ENCODE measurements around the gene JAM3. TPM values are rescaled to one million over a fixed set of nuclear protein-coding genes. Genes with fewer than 3 reads are reported as not detected.

The JAM3 gene
- total and polyA plus RNA-seq, 2 donors (not counting 1 experiment from before 2014, with no cell fraction given), result 13.5 to 29.6 TPM

DNA sequence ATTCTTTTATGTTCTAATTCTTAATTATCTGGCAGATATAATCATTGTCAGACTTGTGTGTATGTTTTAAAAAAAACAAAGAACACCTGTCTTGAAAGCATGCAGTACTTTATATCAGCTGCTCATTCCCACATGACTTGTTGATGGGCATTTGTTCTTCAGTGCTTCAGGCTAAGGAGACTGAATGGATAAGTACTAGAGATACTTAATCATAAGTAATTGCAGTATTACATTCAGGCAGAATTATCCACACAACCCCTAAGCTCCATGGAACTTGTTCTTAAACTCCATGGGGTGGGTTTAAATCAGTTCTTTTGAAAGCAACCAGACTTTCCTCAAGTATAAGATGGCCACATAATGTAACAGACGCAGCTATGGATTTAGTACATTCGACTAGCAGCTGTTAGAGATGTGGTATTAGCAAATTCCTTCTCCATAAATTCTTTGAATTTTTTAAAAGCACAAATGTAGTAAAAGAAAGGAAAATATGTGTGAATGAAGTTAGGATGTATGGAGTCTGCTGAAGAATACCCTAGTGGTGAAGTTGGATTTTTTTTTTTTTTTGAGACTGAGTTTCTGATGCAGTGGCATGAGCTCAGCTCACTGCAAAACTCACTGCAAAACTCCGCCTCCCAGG lies 3.0 kb downstream of the JAM3 start:
- Histone ChIP-seq H4K20me1 (ENCODE audit: control insufficient read depth, insufficient read depth, low read length, poor library complexity, severe bottlenecking) (no peaks in the 10 kb centered on the region), H3K36me3 (replicated peaks in 1 of 2; ENCODE audit: control extremely low read depth in 1 of 2, control insufficient read depth in 1 of 2, extremely low read depth in 1 of 2, insufficient read depth in 2 of 2, low read length in 1 of 2) (no peaks in the 10 kb centered on the region), H2AFZ (ENCODE audit: insufficient read depth, low read depth, low read length, poor library complexity, severe bottlenecking) (no peak overlapping the region), H3K27ac (ENCODE audit: low read length in 2 of 2) (no peak overlapping the region), H3K9me3 (ENCODE audit: control extremely low read depth in 1 of 3, control insufficient read depth in 2 of 3, insufficient read depth in 1 of 3, low read length in 2 of 3) (no peaks in the 10 kb centered on the region), H3K4me3 (ENCODE audit: control extremely low read depth in 1 of 5, extremely low read depth in 1 of 5, insufficient read depth in 1 of 5, low read depth in 2 of 5, low read length in 4 of 5) (no peak overlapping the region), H3K4me2 (replicated peaks; ENCODE audit: low read depth, low read length, poor library complexity, severe bottlenecking) (no peak overlapping the region), H3K9ac (ENCODE audit: low read length) (no peak overlapping the region), H3K4me1 (ENCODE audit: control insufficient read depth in 2 of 2, insufficient read depth in 2 of 2, low read length in 2 of 2) (peaks cover 21 to 32% of the 10 kb centered on the region in 2 donors), H3K27me3 (replicated peaks in 1 of 4; ENCODE audit: control extremely low read depth in 1 of 4, control insufficient read depth in 3 of 4, insufficient read depth in 4 of 4, low read length in 3 of 4) (no peaks in the 10 kb centered on the region), H3K79me2 (ENCODE audit: control insufficient read depth, insufficient read depth, low read length) (peaks cover 5% of the 10 kb centered on the region)
- no peak overlapping the region for H3K4me3 Mint-ChIP-seq
- DNase-seq (peak; percentile 14), ATAC-seq (ENCODE audit: low read depth) (no peak)
- no peak overlapping the region for H3K27ac Mint-ChIP-seq
- POLR2A ChIA-PET, result no interaction called here
- no CpG with 5 or more reads among the region's 3 CpGs for WGBS (ENCODE audit: insufficient coverage)
- H3K27me3 Mint-ChIP-seq, result no peaks in the 10 kb centered on the region
- CTCF ChIA-PET, result interaction anchor here (1.0 to 3.0 kb wide), 4 partner anchors 21 to 42 kb away, joined by 3 to 14 read pairs (median 4); no protein-coding TSS in a partner anchor
- peaks cover 59% of the 10 kb centered on the region for H3K4me1 Mint-ChIP-seq
- no peak for TF ChIP-seq EZH2 (IDR thresholded peaks at IDR 0.05; ENCODE audit: borderline replicate concordance, insufficient read depth, low read depth, low read length, poor library complexity, severe bottlenecking)
- TF ChIP-seq, protein P1, sequence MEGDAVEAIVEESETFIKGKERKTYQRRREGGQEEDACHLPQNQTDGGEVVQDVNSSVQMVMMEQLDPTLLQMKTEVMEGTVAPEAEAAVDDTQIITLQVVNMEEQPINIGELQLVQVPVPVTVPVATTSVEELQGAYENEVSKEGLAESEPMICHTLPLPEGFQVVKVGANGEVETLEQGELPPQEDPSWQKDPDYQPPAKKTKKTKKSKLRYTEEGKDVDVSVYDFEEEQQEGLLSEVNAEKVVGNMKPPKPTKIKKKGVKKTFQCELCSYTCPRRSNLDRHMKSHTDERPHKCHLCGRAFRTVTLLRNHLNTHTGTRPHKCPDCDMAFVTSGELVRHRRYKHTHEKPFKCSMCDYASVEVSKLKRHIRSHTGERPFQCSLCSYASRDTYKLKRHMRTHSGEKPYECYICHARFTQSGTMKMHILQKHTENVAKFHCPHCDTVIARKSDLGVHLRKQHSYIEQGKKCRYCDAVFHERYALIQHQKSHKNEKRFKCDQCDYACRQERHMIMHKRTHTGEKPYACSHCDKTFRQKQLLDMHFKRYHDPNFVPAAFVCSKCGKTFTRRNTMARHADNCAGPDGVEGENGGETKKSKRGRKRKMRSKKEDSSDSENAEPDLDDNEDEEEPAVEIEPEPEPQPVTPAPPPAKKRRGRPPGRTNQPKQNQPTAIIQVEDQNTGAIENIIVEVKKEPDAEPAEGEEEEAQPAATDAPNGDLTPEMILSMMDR (IDR thresholded peaks at IDR 0.05), result no peak
- intact Hi-C loops (cut with micrococcal nuclease), result no loop called here
- H3K9me3 Mint-ChIP-seq (ENCODE audit: insufficient read depth), result no peaks in the 10 kb centered on the region

DNA sequence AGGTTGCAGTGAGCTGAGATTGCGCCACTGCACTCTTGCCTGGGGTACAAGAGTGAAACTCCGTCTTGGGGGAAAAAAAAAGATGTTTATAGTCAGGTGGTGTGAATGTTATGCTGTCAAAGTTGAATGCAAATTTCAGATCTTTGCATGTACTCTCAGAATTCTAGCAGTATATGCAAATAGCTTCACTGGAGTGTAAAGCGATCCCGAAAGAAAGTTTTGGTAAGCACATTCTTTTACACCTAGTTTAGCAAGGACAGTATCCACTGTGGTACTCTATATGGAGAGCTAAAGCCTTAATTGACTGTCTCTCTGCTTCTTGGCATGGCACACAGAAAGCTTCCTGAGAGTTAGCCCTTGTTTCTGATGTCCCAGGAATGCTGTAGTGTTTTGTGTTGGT lies 4.0 kb downstream of the JAM3 start:
- H3K27ac Mint-ChIP-seq, result peak overlapping the region; percentile 54
- no peaks in the 10 kb centered on the region for H3K27me3 Mint-ChIP-seq
- peak overlapping the region; percentile 50 for H3K4me2 ChIP-seq (replicated peaks; ENCODE audit: low read depth, low read length, poor library complexity, severe bottlenecking)
- intact Hi-C loops (cut with micrococcal nuclease), result no loop called here
- peak overlapping the region; percentile 14 for H3K4me3 Mint-ChIP-seq
- no peaks in the 10 kb centered on the region for H3K9me3 Mint-ChIP-seq (ENCODE audit: insufficient read depth)
- peak; percentile 57 for DNase-seq
- peak overlapping the region in 2 of 5 experiments; percentile 7 to 15 for H3K4me3 ChIP-seq (ENCODE audit: control extremely low read depth in 1 of 5, extremely low read depth in 1 of 5, insufficient read depth in 1 of 5, low read depth in 2 of 5, low read length in 4 of 5)
- no peak for TF ChIP-seq EZH2 (IDR thresholded peaks at IDR 0.05; ENCODE audit: borderline replicate concordance, insufficient read depth, low read depth, low read length, poor library complexity, severe bottlenecking)
- TF ChIP-seq, protein P1 (IDR thresholded peaks at IDR 0.05), result no peak
- H3K4me1 Mint-ChIP-seq, result peaks cover 59% of the 10 kb centered on the region
- H3K9ac ChIP-seq (ENCODE audit: low read length), result no peak overlapping the region
- no peaks in the 10 kb centered on the region for H3K9me3 ChIP-seq (ENCODE audit: control extremely low read depth in 1 of 3, control insufficient read depth in 2 of 3, insufficient read depth in 1 of 3, low read length in 2 of 3)
- CTCF ChIA-PET, result interaction anchor here (1.3 to 3.0 kb wide), 3 partner anchors 22 to 43 kb away, joined by 3 to 14 read pairs (median 4); no protein-coding TSS in a partner anchor
- H3K4me1 ChIP-seq (ENCODE audit: control insufficient read depth in 2 of 2, insufficient read depth in 2 of 2, low read length in 2 of 2), result peaks cover 21 to 32% of the 10 kb centered on the region in 2 donors
- no peaks in the 10 kb centered on the region for H4K20me1 ChIP-seq (ENCODE audit: control insufficient read depth, insufficient read depth, low read length, poor library complexity, severe bottlenecking)
- POLR2A ChIA-PET, result no interaction called here
- H3K79me2 ChIP-seq (ENCODE audit: control insufficient read depth, insufficient read depth, low read length), result peaks cover 5% of the 10 kb centered on the region
- H3K27ac ChIP-seq (ENCODE audit: low read length in 2 of 2), result peak overlapping the region in 1 of 2 donors; percentile 13
- H3K27me3 ChIP-seq (replicated peaks in 1 of 4; ENCODE audit: control extremely low read depth in 1 of 4, control insufficient read depth in 3 of 4, insufficient read depth in 4 of 4, low read length in 3 of 4), result no peaks in the 10 kb centered on the region
- no peaks in the 10 kb centered on the region for H3K36me3 ChIP-seq (replicated peaks in 1 of 2; ENCODE audit: control extremely low read depth in 1 of 2, control insufficient read depth in 1 of 2, extremely low read depth in 1 of 2, insufficient read depth in 2 of 2, low read length in 1 of 2)
- no peak overlapping the region for H2AFZ ChIP-seq (ENCODE audit: insufficient read depth, low read depth, low read length, poor library complexity, severe bottlenecking)
- ATAC-seq (ENCODE audit: low read depth), result peak; percentile 12
- WGBS (ENCODE audit: insufficient coverage), result 66% methylated on average over 2 of the region's 4 CpGs

All from B cell (primary cell).